Activated CD4-positive, CD25-positive, alpha-beta regulatory T cell treated with anti-CD3 and anti-CD28 coated beads, Interleukin-2, amount 50 U/mL, for 24 hours (primary cell): ENCODE data around the gene LYG2.
"Not testable (repeated sequence)": the region's sequence is repeated elsewhere in the genome, so short reads cannot be mapped to it uniquely, and the experiment has no call there.

Experiments used
- ATAC-seq, 2 donors: fragments of 150-1000 bp; cut with Tn5 transposase; one replicate each; pipeline ENCODE4 v1.10.0; 2021; ENCODE audit warnings: mild to moderate bottlenecking in 1 of 2, moderate library complexity in 1 of 2

Gene LYG2

DNA sequence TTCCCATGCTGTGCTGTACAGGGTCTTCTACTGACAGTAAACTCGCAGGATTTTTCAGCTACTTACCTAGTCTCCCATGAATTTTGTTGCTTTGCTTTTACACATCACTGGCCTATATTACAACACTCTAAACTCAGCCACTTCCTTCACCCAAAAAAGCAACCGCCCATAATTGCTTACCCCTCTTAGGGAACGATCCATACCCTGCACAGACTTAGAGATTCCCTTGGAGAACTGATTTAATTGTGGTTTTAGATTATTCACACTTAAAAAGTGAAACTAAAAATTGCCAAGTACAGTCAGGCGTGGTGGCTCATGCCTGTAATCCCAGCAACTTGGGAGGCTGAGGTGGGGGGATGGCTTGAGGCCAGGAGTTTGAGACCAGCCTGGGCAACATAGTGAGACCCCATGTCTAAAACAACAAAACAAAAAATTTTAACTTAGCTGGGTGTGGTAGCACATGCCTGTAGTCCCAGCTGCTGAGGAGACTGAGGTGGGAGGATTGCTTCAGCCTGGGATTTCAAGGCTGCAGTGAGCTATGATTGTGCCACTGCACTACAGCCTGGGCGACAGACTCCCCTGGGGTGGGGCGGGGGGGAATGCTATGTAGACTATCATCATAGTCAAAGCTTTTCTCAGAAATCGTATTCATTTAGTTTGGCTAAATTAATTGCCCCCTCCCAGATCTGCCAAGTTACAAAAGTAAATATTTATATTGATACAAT, 55.2 kb downstream of the LYG2 start:
- no peak for ATAC-seq

DNA sequence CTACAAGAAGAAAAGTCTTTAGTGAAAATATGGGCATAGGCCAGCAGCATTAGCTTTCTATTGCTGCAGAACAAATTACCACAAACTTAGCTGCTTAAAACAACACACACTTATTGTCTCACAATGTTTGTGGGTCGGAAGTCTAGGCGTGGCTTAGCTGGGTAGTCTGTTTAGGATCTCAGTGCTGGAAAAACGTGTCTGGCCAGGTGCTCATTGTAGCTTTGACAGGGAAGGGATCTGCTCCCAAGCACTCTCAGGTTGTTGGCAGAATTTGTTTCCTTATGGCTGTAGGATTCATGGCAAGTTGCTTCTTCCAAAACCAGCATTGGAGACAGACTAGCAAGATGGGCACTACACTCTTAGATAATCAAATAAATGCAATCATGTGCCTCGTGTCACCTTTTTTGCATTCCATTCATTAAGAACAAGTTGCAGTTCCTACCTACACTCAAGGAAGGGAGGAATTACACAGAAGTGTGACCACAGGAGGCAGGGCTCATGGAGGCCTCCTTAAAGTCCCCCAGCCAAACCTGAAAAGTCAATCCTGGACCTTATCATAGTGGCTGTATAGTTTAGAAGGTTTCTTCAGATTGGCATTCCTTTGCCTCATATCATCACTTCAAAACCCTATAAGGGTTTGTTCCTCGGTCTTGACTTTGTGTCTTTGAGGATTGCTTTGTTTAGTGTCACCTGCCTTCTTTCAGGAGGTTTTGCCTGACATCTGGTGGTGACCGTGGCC, 57.2 kb downstream of the LYG2 start:
- no peak for ATAC-seq

DNA sequence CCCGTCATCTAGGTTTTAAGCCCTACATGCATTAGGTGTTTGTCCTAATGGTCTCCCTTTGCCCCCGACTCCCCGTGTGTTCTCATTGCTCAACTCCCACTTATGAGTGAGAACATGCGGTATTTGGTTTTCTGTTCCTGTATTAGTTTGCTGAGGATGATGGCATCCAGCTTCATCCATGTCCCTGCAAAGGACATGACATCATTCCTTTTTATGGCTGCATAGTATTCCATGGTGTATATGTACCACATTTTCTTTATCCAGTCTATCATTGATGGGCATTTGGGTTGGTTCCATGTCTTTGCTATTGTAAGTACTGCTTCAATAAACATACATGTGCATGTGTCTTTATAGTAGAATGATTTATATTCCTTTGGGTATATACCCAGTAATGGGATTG, 63.1 kb downstream of the LYG2 start:
- ATAC-seq = not testable (repeated sequence)
